T-helper 2 cell (primary cell): ENCODE results near the gene NISCH.

Source experiments
- DNase-seq, 5 experiments: peaks; one replicate each; pipeline versions ENCODE4 v3.0.0 to v3.0.0-alpha.2; 2012 to 2022
- total RNA-seq, 2 donors: gene quantifications; one replicate each; lab custom pipeline; 2026; lab: John Stamatoyannopoulos, UW

The NISCH gene
- 200 to 243 reads per million in 2 donors for total RNA-seq

DNA sequence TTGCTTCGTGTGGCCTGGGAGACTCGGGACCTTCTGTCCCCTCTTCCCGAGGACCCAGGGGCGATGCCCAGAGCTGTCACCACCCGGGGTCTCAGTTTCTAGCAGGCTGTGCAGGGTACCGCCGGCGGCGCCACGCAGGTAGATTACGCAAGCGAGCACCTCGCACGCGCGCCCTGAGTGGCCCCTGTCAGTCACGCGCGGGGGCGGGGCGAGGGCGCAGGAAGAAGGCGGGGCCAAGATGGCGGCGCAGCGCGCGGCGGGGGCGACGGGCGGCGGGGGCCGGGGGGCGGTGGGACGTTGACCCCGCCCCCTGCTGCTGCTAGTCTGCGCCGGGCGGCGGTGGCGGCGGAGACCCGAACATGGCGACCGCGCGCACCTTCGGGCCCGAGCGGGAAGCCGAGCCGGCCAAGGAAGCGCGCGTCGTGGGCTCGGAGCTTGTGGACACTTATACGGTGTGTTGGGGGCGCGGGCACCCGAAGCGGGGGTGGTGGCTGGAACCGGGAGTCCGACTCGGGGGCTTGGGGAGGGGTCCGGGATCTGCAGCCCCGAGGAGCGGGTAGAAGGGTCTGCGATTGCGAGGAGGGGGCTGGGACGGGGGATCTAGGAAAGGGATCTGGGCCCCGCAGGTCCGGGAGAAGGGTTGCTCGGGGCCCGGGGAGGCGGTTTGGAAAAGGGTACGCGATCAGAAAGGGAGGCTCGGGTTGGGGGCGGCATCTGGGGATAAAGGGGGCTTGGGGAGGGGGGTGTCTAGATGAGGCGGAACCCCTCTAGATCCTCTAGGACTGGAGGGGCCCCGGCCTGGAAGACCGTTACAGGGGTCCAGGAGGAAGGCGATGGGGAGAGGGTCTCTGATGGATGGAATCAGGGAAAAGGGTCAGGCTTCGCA, at the start of gene NISCH:
NISCH (plus strand) TSS at position 322 of the 886 bp plus-strand sequence; CDS start at position 360, 38 bp downstream.
- DNase-seq, result peak; percentile 91 to 97 (median 95)

DNA sequence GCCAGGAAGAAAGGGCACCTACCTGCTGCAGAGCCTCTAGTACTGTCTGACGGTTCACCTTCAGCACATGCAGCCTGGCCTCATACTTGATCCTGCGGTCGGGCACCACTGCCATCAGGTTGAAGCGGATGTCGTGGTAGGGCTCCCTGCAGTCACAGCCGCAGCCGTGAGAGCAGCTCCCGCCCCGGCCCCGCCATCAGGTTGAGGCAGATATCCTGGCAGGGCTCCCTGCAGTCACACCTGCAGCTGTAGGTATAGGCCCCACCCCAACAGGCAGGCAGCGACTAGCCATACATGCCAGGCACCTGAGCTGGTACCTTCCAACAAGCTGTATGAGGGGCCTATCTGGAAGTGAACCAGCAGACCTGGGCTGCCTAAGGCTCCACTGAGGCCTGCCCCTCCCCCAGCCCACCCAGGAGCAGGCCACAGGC, 49.2 kb upstream of the NISCH start:
- peak in 1 of 5 experiments; percentile 20 for DNase-seq

DNA sequence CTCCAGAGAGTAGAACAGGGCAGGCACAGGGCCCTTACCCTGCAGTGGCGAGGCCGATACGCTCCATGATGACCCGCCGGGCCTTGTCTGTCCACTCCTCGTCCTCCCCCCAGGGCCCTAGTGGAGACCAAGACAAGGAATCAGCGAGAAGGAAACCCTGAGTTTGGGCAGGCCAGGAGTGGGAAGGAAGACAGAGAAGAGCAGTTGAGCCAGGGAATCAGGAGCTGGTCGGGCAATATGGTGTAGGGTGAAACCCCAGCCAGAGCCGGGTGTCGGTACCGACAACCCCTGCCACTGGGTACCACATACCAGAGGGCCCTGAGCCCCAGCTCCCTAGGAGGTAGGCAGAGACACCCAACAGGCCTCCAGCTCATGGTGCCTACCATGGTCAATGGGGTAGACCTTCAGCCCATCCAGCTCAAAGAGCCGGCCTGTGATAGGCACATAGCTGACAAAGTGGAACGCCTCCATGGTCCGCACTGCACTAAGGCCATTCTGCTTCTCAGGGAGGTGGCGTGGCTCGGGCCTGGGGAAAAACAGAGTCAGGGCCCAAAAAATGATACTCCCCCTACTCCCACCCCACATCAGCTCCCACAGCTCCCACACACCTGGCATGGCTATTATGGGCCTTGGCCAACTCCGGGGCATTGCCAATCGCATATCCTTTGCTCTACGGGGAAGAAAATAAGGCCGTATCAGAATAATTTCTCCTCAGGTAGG, 48.5 kb upstream of the NISCH start:
- DNase-seq, result no peak

DNA sequence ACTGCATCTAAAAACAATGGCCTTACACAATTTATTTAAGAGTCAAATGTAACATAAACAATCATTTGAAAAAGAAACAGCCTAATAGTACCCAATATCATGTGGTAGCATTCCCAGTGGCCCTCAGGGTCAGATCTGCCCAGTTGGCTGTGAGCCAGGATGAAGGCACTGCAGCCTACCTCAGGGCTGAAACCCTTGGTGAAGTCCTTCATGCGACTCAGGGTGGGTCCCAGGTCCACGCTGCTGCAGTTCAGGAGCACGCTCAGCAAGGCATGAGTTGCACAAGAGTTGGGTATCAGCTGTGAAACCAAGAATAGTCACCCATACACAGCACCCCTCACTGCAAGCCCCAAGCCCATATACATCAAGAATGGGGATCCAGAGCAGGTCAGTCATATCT, 47.6 kb upstream of the NISCH start:
- DNase-seq, result no peak

DNA sequence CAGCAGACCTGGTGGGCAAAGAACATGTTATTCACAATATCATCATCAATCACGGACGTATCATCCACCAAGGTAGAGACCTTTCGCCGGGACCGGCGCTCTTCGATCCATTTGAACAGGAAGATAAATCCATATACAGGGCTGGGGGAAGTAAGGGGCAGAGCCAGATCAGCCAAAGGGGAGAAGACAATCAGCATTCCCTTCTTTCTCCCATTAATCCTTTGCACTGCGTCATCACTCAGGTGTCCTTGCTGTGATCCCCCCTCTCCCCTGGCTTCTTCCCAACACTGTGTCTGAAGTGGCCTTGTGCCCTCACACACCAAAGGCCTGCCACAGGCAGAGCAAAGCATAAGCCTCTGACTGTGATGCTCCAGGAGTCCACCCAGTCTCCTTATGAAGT, 46.9 kb upstream of the NISCH start:
- no peak for DNase-seq

DNA sequence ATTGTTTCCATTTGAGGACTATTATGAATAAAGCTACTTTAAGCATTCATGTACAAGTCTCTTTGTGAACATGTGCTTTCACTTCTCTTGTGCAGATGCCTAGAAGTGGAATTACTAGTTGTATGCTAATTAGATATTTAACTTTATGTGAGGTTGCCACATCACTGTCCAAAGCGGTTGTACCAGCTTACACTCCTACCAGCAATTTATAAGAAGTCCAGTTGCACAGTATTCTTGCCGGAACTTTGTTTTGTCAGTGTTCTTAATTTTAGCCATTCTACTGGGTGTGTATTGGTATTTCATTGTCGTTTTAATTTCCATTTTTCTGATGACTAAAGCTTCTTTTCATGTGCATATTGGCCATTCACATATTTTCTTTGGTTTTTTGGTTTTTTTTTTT, 39.6 kb upstream of the NISCH start:
- no peak for DNase-seq

DNA sequence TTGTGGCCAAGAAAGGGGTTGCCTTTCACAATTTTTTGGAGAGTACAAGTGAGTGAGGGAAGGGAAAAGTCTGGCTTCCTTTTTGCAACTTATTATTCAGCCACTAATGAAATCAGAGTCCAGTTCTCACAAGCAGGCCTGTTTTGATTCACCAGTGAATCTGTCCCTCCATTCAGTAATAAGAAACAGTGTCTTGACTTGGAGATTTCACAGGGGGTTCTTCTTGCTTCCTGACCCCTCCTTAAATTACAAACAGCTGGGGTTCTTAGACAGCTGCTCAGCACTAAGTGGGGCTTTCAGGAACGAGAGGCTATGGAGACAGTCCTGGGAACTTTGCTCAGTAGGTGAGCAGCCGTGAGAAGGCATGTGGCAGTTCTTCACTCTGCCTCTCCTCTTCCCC, 35.0 kb upstream of the NISCH start:
- DNase-seq, result no peak

DNA sequence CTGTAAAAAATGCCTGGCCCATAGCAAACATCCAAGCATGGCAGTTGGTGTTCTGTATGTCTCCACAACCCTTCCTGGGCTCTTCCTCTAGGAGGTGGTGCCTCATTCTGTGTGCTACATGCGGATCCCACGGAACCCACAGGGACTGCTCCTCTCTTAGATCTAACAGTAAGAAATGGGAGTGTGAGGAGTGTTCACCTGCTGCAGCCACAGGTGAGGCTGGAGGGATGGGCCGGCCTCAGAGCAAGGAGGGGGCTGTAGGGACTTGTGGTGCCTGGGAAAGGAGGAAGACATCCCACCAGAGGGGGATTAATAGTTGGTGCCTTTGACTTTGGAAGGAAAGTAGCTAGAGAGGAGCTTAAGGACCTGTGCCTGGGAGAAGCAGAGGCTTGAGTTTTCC, 32.7 kb upstream of the NISCH start:
- DNase-seq, result no peak

DNA sequence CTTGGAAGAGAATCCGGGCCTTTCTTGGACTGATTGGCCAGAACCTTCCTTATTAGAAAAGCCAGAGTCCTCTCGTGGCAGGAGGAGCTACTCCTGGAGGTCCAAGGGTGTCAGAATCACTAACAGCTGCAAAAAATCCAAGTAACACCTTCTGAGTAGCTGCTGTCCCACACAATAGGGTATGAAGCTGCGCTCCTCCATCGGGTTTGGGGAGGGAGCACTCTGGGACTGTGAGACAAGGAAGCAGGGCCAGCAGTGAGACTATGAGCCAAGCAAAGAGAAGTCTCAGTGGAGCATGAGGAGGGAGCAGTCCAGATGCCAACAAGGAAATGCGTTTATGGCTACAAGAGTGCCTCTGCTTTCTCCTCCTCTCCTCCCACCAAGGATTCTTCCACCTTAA, 32.2 kb upstream of the NISCH start:
- DNase-seq, result no peak

DNA sequence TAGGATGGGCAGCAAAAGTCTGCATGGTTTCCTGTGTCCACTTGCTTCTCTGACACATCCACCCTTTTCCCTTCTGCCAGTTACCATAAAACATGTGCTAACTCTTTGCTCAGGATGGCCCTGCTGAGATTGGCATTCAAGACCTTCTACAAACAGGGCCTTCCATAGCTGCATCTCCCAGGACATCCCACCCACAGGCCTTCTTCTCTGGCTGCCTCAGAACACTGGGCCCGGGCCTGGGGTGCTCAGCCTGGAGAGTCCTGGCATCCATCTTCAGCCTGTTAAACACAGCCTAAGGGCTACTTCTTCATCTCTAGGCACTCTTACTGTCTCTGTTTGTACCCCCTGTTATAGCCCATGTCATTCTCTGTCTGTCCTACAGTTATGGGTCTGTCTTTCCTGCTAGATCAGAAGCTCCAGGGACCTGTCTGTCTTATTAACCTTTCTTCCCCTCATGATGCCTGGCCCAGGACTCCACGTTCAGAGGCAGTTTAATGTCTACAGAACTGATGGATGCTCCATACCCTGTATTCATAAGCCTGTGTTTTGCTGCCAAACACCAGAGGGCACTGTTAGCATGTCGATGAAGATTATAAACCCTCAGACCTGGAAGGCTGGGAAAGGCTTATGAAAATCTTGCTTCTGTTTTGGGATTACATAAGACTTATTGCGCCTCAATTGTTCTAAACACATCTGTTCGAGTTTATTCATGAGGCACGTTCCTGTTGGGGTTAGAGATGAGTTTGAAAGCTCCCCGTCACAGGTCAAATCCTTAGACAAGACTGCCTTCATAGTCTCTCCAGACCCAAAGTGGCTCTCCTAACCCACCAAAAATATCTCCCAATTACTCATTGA, 27.0 kb upstream of the NISCH start:
- DNase-seq, result peak in 1 of 5 experiments; percentile 51

DNA sequence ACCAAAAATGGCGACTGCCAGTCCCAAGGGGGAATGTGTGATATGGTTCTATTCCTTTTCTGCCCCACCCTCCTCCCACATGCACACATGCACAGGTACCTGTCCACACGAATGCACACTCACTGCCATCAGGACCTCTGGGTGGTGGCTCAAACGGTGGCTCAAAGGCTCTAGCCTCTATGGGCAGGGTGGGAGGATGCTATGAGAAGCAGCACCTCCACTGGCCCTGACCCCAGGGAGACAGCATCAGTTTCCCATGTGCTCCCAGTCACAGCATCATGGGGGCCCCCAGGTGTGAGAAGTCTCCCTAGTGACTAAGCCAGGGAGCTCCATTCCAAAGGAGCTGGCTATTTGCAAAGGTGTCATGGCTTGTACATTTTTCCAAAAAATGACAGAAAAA, 26.4 kb upstream of the NISCH start:
- no peak for DNase-seq

DNA sequence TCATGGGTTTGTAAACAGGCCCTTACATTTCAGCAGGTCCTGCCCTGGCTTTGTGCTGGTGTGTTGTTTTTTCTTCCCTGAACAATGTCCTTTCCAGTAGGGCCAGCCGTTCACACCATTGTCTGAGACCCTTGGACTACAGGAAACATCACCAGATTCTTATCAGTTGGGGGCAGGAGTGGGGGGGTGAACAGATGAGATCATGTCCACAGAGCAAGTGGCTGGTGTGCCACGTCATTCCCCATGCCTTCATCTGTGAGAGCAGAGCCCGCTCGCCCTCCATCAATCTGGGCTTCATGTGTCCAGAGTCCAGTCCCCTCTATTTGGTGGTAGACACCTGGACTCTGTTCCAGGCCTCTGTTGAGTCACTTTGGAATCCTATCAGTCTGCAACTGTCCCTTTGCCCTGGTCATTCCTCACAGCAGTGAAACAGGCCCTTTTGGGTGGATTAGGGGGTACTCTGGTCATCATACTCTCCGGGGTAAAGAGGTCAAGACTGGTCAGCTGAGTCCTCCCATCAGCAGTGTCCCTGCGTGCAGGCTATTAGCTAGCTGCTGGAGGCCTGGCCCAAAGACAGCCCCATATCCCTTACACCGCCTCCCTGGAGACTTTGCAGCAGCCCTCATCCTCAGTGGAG, 25.5 kb upstream of the NISCH start:
- DNase-seq, result no peak

DNA sequence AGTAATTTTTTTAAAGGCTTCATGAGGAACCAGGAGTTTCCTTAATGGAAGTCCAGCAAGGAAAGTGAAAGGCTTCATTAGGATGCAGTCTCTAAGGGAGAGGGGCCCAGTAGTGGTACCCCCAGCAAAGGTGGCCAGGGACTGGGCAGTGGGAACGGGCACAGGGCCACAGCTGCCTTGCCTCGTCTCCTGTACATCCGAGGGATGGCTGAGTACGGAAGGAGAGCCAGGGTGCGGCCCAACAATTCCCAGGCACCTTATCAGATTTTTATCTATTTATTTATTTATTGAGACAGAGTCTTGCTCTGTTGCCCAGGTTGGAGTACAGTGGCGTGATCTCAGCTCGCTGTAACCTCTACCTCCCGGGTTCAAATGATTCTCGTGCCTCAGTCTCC, 25.0 kb upstream of the NISCH start:
- DNase-seq, result no peak

DNA sequence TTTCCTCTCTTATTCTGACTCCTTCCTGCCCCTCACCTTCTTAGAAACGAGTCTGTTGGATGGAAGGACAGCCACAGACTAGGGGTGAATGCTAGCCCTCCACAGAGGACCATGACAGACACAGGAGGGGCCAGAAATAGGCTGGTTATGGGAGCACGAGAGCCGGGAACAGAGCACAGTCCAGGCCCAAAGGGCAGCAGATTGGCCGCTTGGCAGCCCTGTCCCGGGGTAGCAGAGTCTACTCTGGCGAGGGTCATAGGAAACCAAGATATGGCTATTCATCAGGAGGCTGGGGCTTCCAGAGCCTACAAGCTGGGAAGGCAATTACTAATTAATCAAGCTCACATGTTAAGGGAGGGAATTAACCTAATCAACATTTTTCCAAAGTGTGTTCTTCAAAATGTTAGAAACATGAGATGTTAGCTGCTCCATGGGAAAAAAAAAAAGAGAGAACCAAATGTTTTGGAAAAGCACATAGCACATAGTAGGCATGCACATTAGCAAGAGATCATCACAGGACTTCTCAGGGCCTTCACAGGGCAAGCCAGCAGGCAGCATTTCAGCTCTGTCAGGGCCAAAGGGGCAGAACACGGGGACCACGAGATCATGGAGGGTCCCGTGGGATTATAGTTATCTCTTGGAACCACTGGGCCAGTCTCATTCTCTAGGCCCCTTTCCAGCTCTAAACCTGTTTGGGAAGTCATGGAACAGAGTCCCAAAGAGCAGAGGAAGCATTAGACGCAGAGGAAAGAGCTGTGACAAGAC, 23.8 kb upstream of the NISCH start:
- no peak for DNase-seq

DNA sequence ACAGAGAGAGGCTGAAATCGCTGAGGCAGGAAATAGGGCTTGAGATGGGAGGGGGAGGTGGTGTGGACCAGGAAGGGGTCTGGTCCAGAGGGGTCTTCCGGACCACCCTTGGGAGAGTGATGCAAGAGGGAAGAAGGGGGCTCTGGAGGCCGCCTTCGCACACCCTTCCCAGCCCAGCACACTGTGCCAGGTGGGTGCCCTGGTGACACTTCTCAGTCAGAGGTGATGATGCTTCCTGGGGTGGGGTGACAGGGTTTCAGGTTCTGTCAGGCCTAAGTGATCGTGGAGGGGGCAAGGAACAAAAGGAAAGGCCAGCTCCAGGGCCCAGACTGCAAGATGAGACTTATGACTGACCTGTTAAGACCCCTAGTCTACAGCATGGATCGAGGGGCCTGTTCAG, 23.2 kb upstream of the NISCH start:
- no peak for DNase-seq

DNA sequence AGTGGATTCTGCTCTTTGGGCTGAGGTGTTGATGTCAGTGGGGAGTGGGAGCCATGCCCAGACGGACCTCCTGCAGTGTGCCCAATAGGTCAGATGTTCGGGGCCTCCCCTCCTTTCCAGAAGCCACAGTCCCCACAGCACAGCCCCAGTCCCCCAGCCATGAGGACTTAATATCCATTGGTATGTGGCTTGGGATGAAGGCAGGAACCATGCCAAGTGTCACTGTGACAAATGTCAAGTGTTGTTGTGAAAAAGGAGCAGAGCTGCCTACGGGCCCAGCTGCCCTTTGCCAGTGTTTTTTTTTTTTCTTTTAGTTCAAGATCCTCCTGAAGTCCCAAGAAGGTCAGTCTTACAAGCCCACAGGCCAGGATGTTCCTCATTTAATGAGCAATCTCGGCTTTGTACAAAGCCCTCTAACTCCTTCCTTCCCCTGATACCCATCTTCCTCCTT, 22.7 kb upstream of the NISCH start:
- no peak for DNase-seq

DNA sequence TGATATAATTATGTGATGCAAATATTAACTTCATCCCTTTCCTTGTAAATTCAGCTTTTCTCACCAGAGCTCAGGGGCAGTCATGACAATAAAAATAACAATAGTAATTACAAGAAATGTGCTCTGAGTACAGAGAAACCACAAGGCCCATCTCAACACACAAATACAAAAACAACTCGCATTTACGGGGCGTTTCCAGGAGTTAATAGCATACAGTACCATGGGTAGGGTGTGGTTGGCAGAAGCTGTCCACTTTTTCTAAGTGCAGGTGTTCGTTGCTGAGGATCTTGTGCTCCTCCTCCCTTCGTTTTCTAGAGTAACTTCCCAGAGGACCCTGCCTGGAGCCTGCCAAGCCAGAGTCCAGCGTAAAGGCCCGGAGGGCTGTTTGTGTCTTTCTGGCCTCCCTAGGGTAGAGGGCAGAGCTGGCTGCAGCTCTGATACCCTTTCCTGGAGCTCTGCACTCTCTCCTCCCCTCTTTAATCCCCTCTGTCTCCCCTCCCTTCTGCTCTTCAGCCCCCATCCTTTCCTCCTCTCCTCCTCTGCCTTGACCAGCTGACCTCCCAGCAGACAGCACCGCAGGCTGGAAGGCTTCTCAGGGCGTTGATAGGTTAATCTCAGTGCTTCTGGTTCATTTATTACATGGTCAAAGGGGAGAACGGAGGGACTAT, 21.9 kb upstream of the NISCH start:
- peak in 1 of 5 experiments; percentile 67 for DNase-seq

DNA sequence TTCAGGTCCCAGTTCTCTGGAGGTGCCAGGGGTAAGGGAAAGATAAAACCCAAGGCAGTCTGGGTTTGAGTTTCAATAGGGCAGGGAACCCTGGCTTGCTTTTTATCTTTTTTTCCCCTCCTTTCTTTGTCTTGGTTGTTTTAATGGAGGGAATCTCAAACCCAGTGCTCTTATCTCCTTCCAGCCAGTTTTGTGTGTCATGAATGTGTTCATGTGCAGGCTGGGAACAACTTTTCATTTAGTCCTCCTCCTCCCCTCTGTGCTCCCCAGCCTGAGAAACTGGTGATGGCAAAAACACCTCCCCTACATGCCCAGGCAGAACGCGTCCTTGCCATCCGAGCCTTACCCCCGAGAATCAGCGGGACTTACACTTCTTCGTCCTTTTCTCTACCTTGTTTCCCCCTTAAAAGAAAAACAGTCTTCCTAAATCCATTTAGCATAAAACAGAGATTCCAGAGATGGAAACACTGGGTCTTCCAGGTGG, 21.4 kb upstream of the NISCH start:
- DNase-seq, result no peak

DNA sequence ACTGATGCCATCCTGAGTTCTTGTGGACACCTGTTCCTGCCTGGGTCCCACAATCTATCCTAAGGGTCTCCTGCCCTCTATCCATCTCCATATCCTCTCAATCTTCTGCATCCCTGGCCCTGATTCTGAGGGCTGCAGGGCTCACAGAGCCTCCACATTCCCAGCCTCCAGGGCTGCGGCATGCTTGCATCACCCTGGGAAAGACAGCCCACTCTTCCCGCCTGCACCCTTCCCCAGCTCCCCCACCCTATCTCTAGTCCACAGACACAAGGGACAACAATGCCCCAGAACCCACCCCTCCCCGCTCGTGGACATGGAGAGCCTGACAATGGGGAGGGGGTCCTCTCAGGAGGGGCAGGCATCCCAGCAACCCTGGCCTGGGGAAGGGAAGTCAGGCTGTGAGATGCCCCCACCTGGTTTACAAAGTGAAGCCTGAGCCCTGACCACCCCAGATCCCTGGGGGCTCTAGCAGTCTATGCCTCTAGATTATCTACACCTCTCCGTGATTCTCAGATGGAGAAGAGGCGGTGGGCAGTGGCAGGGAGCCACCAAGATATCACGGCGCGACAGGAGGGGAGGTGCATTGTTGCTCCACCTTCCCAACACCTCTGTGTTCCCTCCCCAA, 20.8 kb upstream of the NISCH start:
- no peak for DNase-seq
